ENCODE data around the gene DUS2. TPM values are rescaled to one million over a fixed set of nuclear protein-coding genes. Genes with fewer than 3 reads are reported as not detected.

Gene DUS2
- total RNA-seq, 4 donors from 2014 or later, result 8.4 to 12.5 (median 9.7) TPM

- Histone ChIP-seq H3K27ac (replicated peaks in 1 of 4) (no peak overlapping the region), H3K36me3 (peaks cover 15 to 70% (median 31%) of the 10 kb centered on the region in 4 donors), H3K27me3 (no peaks in the 10 kb centered on the region), H3K4me3 (no peak overlapping the region), H3K4me1 (peaks cover 25 to 51% (median 40%) of the 10 kb centered on the region in 4 donors), H3K9me3 (no peaks in the 10 kb centered on the region)
- intact Hi-C loops (cut with DNase I), result no loop called here
- DNase-seq (ENCODE audit: extremely low spot score), result no peak
- WGBS, result 93% methylated on average over 9 of the region's 9 CpGs
- TF ChIP-seq, protein P1, sequence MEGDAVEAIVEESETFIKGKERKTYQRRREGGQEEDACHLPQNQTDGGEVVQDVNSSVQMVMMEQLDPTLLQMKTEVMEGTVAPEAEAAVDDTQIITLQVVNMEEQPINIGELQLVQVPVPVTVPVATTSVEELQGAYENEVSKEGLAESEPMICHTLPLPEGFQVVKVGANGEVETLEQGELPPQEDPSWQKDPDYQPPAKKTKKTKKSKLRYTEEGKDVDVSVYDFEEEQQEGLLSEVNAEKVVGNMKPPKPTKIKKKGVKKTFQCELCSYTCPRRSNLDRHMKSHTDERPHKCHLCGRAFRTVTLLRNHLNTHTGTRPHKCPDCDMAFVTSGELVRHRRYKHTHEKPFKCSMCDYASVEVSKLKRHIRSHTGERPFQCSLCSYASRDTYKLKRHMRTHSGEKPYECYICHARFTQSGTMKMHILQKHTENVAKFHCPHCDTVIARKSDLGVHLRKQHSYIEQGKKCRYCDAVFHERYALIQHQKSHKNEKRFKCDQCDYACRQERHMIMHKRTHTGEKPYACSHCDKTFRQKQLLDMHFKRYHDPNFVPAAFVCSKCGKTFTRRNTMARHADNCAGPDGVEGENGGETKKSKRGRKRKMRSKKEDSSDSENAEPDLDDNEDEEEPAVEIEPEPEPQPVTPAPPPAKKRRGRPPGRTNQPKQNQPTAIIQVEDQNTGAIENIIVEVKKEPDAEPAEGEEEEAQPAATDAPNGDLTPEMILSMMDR (IDR thresholded peaks at IDR 0.05), result no peak
- TF ChIP-seq POLR2AphosphoS5 (IDR thresholded peaks at IDR 0.05), result no peak
- no peak for TF ChIP-seq EP300 (IDR thresholded peaks at IDR 0.05)
- no peak for TF ChIP-seq POLR2A (IDR thresholded peaks at IDR 0.05; ENCODE audit: low read depth)
These were observed 45.8 kb downstream of the DUS2 start for GRCh38 chr16:68068926-68069325.

- Histone ChIP-seq H3K27ac (replicated peaks in 1 of 4) (no peak overlapping the region), H3K27me3 (no peaks in the 10 kb centered on the region), H3K4me1 (peaks cover 19 to 44% (median 34%) of the 10 kb centered on the region in 4 donors), H3K36me3 (peaks cover 20 to 78% (median 39%) of the 10 kb centered on the region in 4 donors), H3K4me3 (no peak overlapping the region), H3K9me3 (no peaks in the 10 kb centered on the region)
- intact Hi-C loops (cut with DNase I), result no loop called here
- TF ChIP-seq EP300 (IDR thresholded peaks at IDR 0.05), result no peak
- TF ChIP-seq POLR2A (IDR thresholded peaks at IDR 0.05; ENCODE audit: low read depth), result no peak
- no peak for TF ChIP-seq POLR2AphosphoS5 (IDR thresholded peaks at IDR 0.05)
- WGBS, result 74% methylated on average over 5 of the region's 7 CpGs
- DNase-seq (ENCODE audit: extremely low spot score), result no peak
These were observed 46.6 kb downstream of the DUS2 start for GRCh38 chr16:68069511-68070248.

DNA sequence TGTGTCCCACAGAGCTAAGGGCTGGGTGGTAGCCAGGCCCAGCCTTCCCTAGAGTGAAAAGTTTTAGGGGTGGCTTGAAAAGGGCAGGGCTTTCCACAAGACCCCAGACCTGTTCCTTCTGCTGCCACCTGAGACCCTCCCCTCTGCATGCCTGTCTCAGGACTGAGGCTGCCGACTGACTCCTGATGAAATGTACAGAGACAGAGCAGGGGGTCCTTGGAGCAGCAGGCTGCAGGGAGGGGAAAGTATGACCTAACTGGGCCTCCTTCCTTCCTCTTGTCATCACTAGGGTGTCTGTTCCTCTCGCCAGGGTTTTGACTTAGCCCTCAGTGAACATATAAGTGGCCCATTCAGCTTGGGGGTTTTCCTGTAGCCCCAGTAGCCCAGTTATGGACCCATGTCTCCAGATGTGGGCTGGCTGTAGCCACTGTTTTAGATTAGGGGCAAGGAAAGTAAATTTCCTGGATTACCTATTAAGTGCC lies 47.2 kb downstream of the DUS2 start:
- peaks cover 13 to 38% (median 28%) of the 10 kb centered on the region in 4 donors for H3K4me1 ChIP-seq
- no peak overlapping the region for H3K27ac ChIP-seq (replicated peaks in 1 of 4)
- peaks cover 22 to 84% (median 45%) of the 10 kb centered on the region in 4 donors for H3K36me3 ChIP-seq
- WGBS, result 100% methylated on average over 1 of the region's 2 CpGs
- intact Hi-C loops (cut with DNase I), result no loop called here
- TF ChIP-seq EP300 (IDR thresholded peaks at IDR 0.05) (no peak), POLR2AphosphoS5 (IDR thresholded peaks at IDR 0.05) (no peak), POLR2A (IDR thresholded peaks at IDR 0.05; ENCODE audit: low read depth) (no peak)
- TF ChIP-seq, protein P1 (IDR thresholded peaks at IDR 0.05), result no peak
- no peaks in the 10 kb centered on the region for H3K27me3 ChIP-seq
- DNase-seq (ENCODE audit: extremely low spot score), result no peak
- H3K4me3 ChIP-seq, result no peak overlapping the region
- H3K9me3 ChIP-seq, result no peaks in the 10 kb centered on the region

GRCh38 chr16:68070806-68071517 lies 47.9 kb downstream of the DUS2 start:
- Histone ChIP-seq H3K4me1 (peaks cover 10 to 31% (median 22%) of the 10 kb centered on the region in 4 donors), H3K4me3 (no peak overlapping the region), H3K27ac (replicated peaks in 1 of 4) (no peak overlapping the region), H3K36me3 (peaks cover 26 to 86% (median 51%) of the 10 kb centered on the region in 4 donors), H3K9me3 (no peaks in the 10 kb centered on the region), H3K27me3 (no peaks in the 10 kb centered on the region)
- no peak for DNase-seq (ENCODE audit: extremely low spot score)
- intact Hi-C loops (cut with DNase I), result no loop called here
- WGBS, result 89% methylated on average over 11 of the region's 14 CpGs
- TF ChIP-seq POLR2AphosphoS5 (IDR thresholded peaks at IDR 0.05) (no peak), EP300 (IDR thresholded peaks at IDR 0.05) (no peak), POLR2A (IDR thresholded peaks at IDR 0.05; ENCODE audit: low read depth) (no peak)
- TF ChIP-seq, protein P1 (IDR thresholded peaks at IDR 0.05), result no peak

- TF ChIP-seq EP300 (IDR thresholded peaks at IDR 0.05), result no peak
- TF ChIP-seq, protein P1 (IDR thresholded peaks at IDR 0.05), result no peak
- no peak for TF ChIP-seq POLR2A (IDR thresholded peaks at IDR 0.05; ENCODE audit: low read depth)
- no peak for TF ChIP-seq POLR2AphosphoS5 (IDR thresholded peaks at IDR 0.05)
- Histone ChIP-seq H3K4me3 (no peak overlapping the region), H3K27me3 (no peaks in the 10 kb centered on the region), H3K27ac (replicated peaks in 1 of 4) (peak overlapping the region in 3 of 4 donors; percentile 32 to 69 (median 42)), H3K9me3 (no peaks in the 10 kb centered on the region), H3K36me3 (peaks cover 32 to 86% (median 53%) of the 10 kb centered on the region in 4 donors), H3K4me1 (peaks cover 10 to 30% (median 22%) of the 10 kb centered on the region in 4 donors)
- DNase-seq (ENCODE audit: extremely low spot score), result no peak
- WGBS, result 86% methylated on average over 1 of the region's 1 CpG
- intact Hi-C loops (cut with DNase I), result no loop called here
These were observed 48.4 kb downstream of the DUS2 start for GRCh38 chr16:68071518-68071901.

Data from esophagus muscularis mucosa (tissue), 4 donors.